ENCODE measurements around the gene ITGB8.

Gene ITGB8

GRCh38 chr7:20439416-20440185, 108.9 kb downstream of the ITGB8 start:
- Mint-ChIP-seq H3K27ac (no peak overlapping the region), H3K9me3 (peaks cover 3% of the 10 kb centered on the region), H3K4me1 (no peaks in the 10 kb centered on the region), H3K4me3 (no peak overlapping the region), H3K36me3 (no peaks in the 10 kb centered on the region)
- peak; percentile 27 for ATAC-seq
- DNase-seq (ENCODE audit: low spot score in 2 of 2) = no peak

GRCh38 chr7:20440472-20441105, 109.9 kb downstream of the ITGB8 start:
- no peak for ATAC-seq
- Mint-ChIP-seq H3K27ac (no peak overlapping the region), H3K36me3 (no peaks in the 10 kb centered on the region), H3K9me3 (peaks cover 4% of the 10 kb centered on the region), H3K4me1 (no peaks in the 10 kb centered on the region), H3K4me3 (no peak overlapping the region)
- DNase-seq (ENCODE audit: low spot score in 2 of 2) = no peak

GRCh38 chr7:20441346-20441745, 110.6 kb downstream of the ITGB8 start:
- Mint-ChIP-seq H3K4me3 (no peak overlapping the region), H3K9me3 (peaks cover 5% of the 10 kb centered on the region), H3K36me3 (no peaks in the 10 kb centered on the region), H3K4me1 (no peaks in the 10 kb centered on the region), H3K27ac (no peak overlapping the region)
- DNase-seq (ENCODE audit: low spot score in 2 of 2) (no peak), ATAC-seq (no peak)

GRCh38 chr7:20441991-20442441, 111.3 kb downstream of the ITGB8 start:
- Mint-ChIP-seq H3K9me3 (peaks cover 5% of the 10 kb centered on the region), H3K36me3 (no peaks in the 10 kb centered on the region), H3K4me1 (no peaks in the 10 kb centered on the region), H3K4me3 (no peak overlapping the region), H3K27ac (no peak overlapping the region)
- DNase-seq (ENCODE audit: low spot score in 2 of 2) = no peak
- ATAC-seq = no peak

- ATAC-seq = no peak
Observed at GRCh38 chr7:20442951-20443350, 112.3 kb downstream of the ITGB8 start.

GRCh38 chr7:20444030-20444800, 113.5 kb downstream of the ITGB8 start:
- H3K4me1 Mint-ChIP-seq = no peaks in the 10 kb centered on the region
- no peak overlapping the region for H3K4me3 Mint-ChIP-seq
- no peaks in the 10 kb centered on the region for H3K36me3 Mint-ChIP-seq
- H3K27ac Mint-ChIP-seq = no peak overlapping the region
- H3K9me3 Mint-ChIP-seq = peaks cover 5% of the 10 kb centered on the region
- no peak for DNase-seq (ENCODE audit: low spot score in 2 of 2)
- no peak for ATAC-seq

More at GRCh38 chr7:20442951-20443350, 112.3 kb downstream of the ITGB8 start:
- Mint-ChIP-seq H3K4me1 (no peaks in the 10 kb centered on the region), H3K36me3 (no peaks in the 10 kb centered on the region), H3K4me3 (no peak overlapping the region), H3K9me3 (peaks cover 5% of the 10 kb centered on the region), H3K27ac (no peak overlapping the region)
- no peak for DNase-seq (ENCODE audit: low spot score in 2 of 2)

- Mint-ChIP-seq H3K27ac (no peak overlapping the region), H3K9me3 (peaks cover 2% of the 10 kb centered on the region), H3K36me3 (no peaks in the 10 kb centered on the region), H3K4me3 (no peak overlapping the region), H3K4me1 (no peaks in the 10 kb centered on the region)
- ATAC-seq (no peak), DNase-seq (ENCODE audit: low spot score in 2 of 2) (no peak)
Observed at GRCh38 chr7:20447021-20447650, 116.4 kb downstream of the ITGB8 start.

GRCh38 chr7:20449176-20449575, 118.5 kb downstream of the ITGB8 start:
- Mint-ChIP-seq H3K36me3 (no peaks in the 10 kb centered on the region), H3K4me3 (no peak overlapping the region), H3K9me3 (peaks cover 2% of the 10 kb centered on the region), H3K27ac (no peak overlapping the region), H3K4me1 (no peaks in the 10 kb centered on the region)
- DNase-seq (ENCODE audit: low spot score in 2 of 2) (no peak), ATAC-seq (no peak)

- ATAC-seq (no peak), DNase-seq (ENCODE audit: low spot score in 2 of 2) (no peak)
- Mint-ChIP-seq H3K36me3 (no peaks in the 10 kb centered on the region), H3K9me3 (peaks cover 2% of the 10 kb centered on the region), H3K27ac (no peak overlapping the region), H3K4me1 (no peaks in the 10 kb centered on the region), H3K4me3 (no peak overlapping the region)
Observed at GRCh38 chr7:20450536-20450935, 119.8 kb downstream of the ITGB8 start.

- H3K4me1 Mint-ChIP-seq = no peaks in the 10 kb centered on the region
- DNase-seq (ENCODE audit: low spot score in 2 of 2) (no peak), ATAC-seq (no peak)
- no peak overlapping the region for H3K27ac Mint-ChIP-seq
- H3K9me3 Mint-ChIP-seq = peaks cover 2% of the 10 kb centered on the region
- H3K36me3 Mint-ChIP-seq = no peaks in the 10 kb centered on the region
- no peak overlapping the region for H3K4me3 Mint-ChIP-seq
Observed at GRCh38 chr7:20454202-20454601, 123.5 kb downstream of the ITGB8 start.

- Mint-ChIP-seq H3K4me1 (no peaks in the 10 kb centered on the region), H3K9me3 (peaks cover 2% of the 10 kb centered on the region), H3K27ac (no peak overlapping the region), H3K4me3 (no peak overlapping the region), H3K36me3 (no peaks in the 10 kb centered on the region)
- ATAC-seq = no peak
- no peak for DNase-seq (ENCODE audit: low spot score in 2 of 2)
Observed at GRCh38 chr7:20456701-20457100, 126.0 kb downstream of the ITGB8 start.

GRCh38 chr7:20458521-20458920, 127.8 kb downstream of the ITGB8 start:
- peaks cover 2% of the 10 kb centered on the region for H3K9me3 Mint-ChIP-seq
- no peak overlapping the region for H3K27ac Mint-ChIP-seq
- no peaks in the 10 kb centered on the region for H3K36me3 Mint-ChIP-seq
- no peaks in the 10 kb centered on the region for H3K4me1 Mint-ChIP-seq
- ATAC-seq = no peak
- H3K4me3 Mint-ChIP-seq = no peak overlapping the region
- no peak for DNase-seq (ENCODE audit: low spot score in 2 of 2)

- DNase-seq (ENCODE audit: low spot score in 2 of 2) = no peak
- no peaks in the 10 kb centered on the region for H3K4me1 Mint-ChIP-seq
- no peaks in the 10 kb centered on the region for H3K36me3 Mint-ChIP-seq
- H3K27ac Mint-ChIP-seq = no peak overlapping the region
- no peak for ATAC-seq
- H3K4me3 Mint-ChIP-seq = no peak overlapping the region
- peaks cover 2% of the 10 kb centered on the region for H3K9me3 Mint-ChIP-seq
Observed at GRCh38 chr7:20459419-20459818, 128.7 kb downstream of the ITGB8 start.

- Mint-ChIP-seq H3K27ac (no peak overlapping the region), H3K36me3 (no peaks in the 10 kb centered on the region), H3K9me3 (peaks cover 7% of the 10 kb centered on the region), H3K4me3 (no peak overlapping the region), H3K4me1 (no peaks in the 10 kb centered on the region)
- DNase-seq (ENCODE audit: low spot score in 2 of 2) = no peak
- no peak for ATAC-seq
Observed at GRCh38 chr7:20464891-20465290, 134.2 kb downstream of the ITGB8 start.
